Stomach (tissue), 4 donors: ENCODE measurements around the gene NEDD9.

ENCODE experiments used
- EP300 ChIP-seq: sonication (generic); formaldehyde crosslinking; IDR thresholded peaks from one replicate; pipeline ENCODE4 v1.6.1; 2017; ENCODE audit warnings: antibody characterized with exemption
- POLR2A ChIP-seq, 4 donors: fragments of 450-650 bp; IDR thresholded peaks; one replicate each; pipeline ENCODE4 v1.6.1; 2016; ENCODE audit warnings: antibody characterized with exemption in 4 of 4, control low read depth in 2 of 4, mild to moderate bottlenecking in 1 of 4, moderate library complexity in 1 of 4
- POLR2AphosphoS5 ChIP-seq, 3 donors: sonication (generic); formaldehyde crosslinking; IDR thresholded peaks; one replicate each; pipeline ENCODE4 v1.6.1; 2016; ENCODE audit warnings: antibody characterized with exemption in 3 of 3
- TF ChIP-seq, protein P1 (sequence below), 7 experiments: fragments of 450-650 bp in 4 of 7; fragments of 200-600 bp in 3 of 7; sonication (generic) in 3 of 7; IDR thresholded peaks; one replicate each; pipeline ENCODE4 v1.5.1; 2016 to 2019; ENCODE audit warnings: antibody characterized with exemption in 7 of 7, control low read depth in 2 of 7, mild to moderate bottlenecking in 1 of 7

- TF ChIP-seq, protein P1, sequence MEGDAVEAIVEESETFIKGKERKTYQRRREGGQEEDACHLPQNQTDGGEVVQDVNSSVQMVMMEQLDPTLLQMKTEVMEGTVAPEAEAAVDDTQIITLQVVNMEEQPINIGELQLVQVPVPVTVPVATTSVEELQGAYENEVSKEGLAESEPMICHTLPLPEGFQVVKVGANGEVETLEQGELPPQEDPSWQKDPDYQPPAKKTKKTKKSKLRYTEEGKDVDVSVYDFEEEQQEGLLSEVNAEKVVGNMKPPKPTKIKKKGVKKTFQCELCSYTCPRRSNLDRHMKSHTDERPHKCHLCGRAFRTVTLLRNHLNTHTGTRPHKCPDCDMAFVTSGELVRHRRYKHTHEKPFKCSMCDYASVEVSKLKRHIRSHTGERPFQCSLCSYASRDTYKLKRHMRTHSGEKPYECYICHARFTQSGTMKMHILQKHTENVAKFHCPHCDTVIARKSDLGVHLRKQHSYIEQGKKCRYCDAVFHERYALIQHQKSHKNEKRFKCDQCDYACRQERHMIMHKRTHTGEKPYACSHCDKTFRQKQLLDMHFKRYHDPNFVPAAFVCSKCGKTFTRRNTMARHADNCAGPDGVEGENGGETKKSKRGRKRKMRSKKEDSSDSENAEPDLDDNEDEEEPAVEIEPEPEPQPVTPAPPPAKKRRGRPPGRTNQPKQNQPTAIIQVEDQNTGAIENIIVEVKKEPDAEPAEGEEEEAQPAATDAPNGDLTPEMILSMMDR (IDR thresholded peaks at IDR 0.05) = no peak
- TF ChIP-seq POLR2A (IDR thresholded peaks at IDR 0.05) (no peak), EP300 (no peak), POLR2AphosphoS5 (IDR thresholded peaks at IDR 0.05) (no peak)
Observed at GRCh38 chr6:11181478-11182136, 50.9 kb downstream of the NEDD9 start.
